ENCODE results near the gene STXBP6. TPM values are rescaled to one million over a fixed set of nuclear protein-coding genes. Genes with fewer than 3 reads are reported as not detected.

The STXBP6 gene
- total RNA-seq, 2 donors from 2014 or later: 11.0 to 23.9 TPM

- intact Hi-C loops (cut with DNase I): no loop called here
- no peak for DNase-seq
- ATAC-seq: no peak
Measured at GRCh38 chr14:24993631-24994030, 56.3 kb downstream of the STXBP6 start.

DNA sequence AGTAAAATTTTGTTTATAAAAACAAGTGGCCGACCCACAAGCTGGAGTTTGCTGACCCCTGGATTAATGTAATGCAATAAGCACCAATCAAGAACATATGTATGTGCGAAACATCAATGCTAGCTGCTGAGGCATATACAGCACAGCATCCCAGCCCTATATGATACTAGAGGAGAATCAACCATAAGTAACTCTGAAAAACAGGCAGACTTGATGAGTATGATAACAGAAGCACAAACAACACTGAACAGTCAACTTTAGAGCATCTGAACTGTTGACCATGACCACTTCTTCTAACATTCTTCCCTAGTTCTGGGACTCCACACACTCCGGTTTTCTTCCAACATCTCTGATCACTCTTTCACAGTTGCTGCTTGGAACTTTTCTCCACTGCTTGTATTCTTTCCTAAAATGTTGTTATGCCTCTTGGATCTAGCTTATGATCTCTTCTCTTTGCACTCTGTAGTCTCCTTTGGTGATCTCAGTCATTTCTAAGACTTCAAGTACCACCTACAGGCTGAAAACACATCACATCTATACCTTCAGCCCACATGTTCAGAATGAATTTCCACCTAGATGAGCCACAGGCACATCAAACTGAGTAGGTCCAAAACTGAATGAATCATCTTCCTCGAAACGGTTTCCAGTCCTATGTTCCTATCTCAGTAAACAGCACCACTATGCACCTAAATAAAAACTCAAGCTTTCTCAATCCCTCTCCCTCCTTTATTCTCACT lies 57.2 kb downstream of the STXBP6 start:
- DNase-seq: no peak
- intact Hi-C loops (cut with DNase I): no loop called here
- ATAC-seq: no peak

- intact Hi-C loops (cut with DNase I): no loop called here
- ATAC-seq (peak in 1 of 2 donors; percentile 53), DNase-seq (no peak)
Measured at GRCh38 chr14:24991821-24992220, 58.1 kb downstream of the STXBP6 start.

GRCh38 chr14:24991288-24991687 lies 58.7 kb downstream of the STXBP6 start:
- DNase-seq (no peak), ATAC-seq (no peak)
- intact Hi-C loops (cut with DNase I): no loop called here

DNA sequence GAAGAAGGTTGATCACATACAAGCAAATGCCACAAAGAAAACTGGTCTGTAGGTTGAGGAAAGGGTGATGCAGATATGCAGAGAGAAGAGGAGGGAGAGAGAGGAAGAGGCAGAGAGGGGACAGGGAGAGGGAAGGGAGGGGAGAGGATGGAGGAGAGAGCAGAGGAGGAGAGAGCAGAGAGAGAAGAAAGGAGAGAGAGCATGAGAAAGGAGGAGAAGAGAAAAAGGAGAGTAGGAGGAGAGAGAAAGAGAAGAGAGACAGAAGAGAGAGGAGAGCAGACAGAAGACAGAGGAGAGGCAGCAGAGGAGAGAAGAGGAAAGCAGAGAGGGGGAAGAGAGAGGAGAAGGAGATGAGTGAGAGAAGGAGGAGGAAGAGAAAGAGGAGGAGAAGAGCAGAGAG lies 59.2 kb downstream of the STXBP6 start:
- intact Hi-C loops (cut with DNase I): no loop called here
- no peak for ATAC-seq

GRCh38 chr14:24990050-24990449 lies 59.9 kb downstream of the STXBP6 start:
- DNase-seq: no peak
- no peak for ATAC-seq
- intact Hi-C loops (cut with DNase I): no loop called here

More for the DNA sequence above, 59.2 kb downstream of the STXBP6 start:
- no peak for DNase-seq

DNA sequence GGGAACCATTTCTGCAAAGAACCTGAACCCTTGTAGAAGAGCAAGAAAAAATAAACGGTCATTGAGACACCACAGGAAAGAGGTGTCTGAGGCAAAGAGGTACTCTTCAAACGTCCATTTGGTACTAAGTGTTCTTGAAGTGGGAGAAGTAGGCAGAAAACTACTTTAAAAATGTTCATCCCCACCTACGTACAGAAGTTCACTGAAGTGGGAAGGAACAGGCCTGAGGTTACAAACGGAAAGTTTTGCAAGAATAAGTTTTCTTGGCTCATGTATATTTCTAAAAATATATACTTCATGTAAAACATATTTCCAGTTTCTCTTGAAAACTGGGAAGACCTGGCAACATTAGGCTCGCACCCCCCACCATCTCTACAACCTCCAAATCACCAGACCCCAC lies 61.2 kb downstream of the STXBP6 start:
- intact Hi-C loops (cut with DNase I): no loop called here
- ATAC-seq: no peak
- DNase-seq: no peak

- no peak for DNase-seq
- peak; percentile 67 to 69 for ATAC-seq
- intact Hi-C loops (cut with DNase I): no loop called here
Measured at GRCh38 chr14:24986206-24986893, 63.6 kb downstream of the STXBP6 start.

DNA sequence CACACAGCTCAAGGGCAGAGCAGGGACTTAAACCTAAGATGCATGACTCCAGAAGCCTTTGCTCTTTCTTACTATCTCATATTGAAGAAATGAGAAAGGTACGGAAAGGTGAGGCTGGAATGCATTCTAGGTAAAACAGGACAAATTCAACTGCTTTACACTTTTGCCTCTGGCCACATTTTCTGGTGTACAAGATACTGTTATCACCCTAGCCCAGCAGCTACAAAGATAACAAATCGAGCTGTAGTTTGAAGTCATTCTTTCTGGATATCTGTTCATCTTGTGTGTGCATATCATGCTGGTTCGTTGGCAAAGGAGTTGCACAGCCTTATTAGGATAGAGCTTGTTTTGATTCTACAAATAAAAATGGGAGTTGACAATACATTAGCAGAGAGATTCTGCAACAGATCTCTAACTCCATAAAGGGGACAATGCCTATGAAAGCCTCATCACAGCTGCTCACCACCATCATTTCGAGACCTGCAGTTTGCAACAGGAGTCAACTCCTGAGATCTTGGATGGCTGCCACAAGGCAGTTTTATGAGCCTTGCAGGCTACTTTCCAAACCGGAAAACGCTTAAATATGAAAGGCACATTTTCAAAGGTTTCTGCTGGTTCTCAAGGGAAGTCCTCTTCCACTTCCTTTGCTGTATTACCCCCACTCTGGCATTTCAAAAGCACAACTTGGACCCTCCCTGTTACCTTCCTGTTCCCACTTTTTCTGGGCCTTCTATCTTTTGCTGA lies 64.9 kb downstream of the STXBP6 start:
- ATAC-seq: peak in 1 of 2 donors; percentile 21
- intact Hi-C loops (cut with DNase I): no loop called here
- DNase-seq: no peak

- ATAC-seq (peak in 1 of 2 donors; percentile 22), DNase-seq (no peak)
- intact Hi-C loops (cut with DNase I): no loop called here
Measured at GRCh38 chr14:24982472-24983155, 67.3 kb downstream of the STXBP6 start.

DNA sequence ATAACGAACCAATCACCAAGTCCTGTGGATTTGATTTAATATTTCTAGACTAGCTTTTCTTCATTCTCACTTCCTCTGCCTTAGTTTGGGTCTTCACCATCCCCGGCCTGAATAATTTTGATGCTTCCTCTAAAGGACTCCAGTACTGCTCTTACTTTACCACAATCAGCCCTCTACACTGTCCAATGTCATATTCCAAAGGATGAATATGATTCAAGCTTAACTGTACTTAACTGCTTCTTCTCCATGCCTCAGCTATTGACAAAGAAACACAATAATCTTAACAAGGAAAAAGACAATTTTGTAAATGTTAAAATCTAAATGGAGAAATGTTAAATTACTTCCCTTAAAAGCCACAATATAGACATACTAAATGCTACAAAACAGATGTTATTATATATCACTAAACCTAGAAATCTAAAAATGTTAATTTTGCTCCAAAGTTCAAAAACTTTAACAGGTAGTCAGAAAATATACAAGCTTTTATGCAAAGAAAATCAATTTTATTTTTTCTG lies 70.2 kb downstream of the STXBP6 start:
- DNase-seq (no peak), ATAC-seq (no peak)
- intact Hi-C loops (cut with DNase I): no loop called here

DNA sequence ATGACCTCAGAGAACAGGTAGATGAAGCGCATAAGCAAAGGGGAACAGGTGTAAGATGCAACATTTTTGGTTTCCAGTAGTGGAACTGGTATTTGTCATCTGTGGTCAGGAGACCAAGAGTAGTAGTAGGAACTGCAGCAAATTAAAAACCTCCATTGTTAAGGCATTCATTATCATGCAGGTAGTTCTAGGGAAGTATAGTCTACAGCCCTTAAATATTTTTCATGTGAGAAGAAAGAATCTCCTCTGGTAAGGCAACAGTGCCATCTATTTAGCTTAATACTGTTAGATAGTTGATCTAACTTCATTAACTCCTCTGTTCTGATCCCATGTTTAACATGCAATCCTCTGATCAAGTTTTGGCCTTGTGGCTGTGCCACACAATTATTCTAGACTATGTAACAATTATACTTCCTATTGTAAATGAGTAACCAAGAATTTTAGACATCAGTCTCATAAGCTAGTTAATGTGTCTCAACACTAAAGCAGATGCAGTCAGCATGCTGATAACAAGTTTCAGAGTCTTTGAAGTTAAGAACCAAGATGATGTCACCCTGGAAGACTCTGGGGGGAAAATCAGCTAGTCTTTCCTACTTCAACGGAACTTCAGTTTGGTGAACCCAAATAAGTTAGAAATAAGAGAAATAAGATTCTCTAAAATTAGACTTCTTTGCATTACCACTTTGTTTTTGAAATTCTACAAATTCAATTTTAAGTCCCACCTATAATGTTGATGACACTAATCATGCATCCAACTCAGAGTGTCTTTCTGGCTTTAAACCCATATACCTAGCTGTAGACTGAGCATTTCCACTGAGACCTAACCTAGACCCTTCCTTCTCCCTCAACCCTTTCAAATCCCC lies 70.9 kb downstream of the STXBP6 start:
- ATAC-seq (peak in 1 of 2 donors; percentile 43), DNase-seq (no peak)
- intact Hi-C loops (cut with DNase I): no loop called here

GRCh38 chr14:24976602-24977001 lies 73.3 kb downstream of the STXBP6 start:
- intact Hi-C loops (cut with DNase I): no loop called here

GRCh38 chr14:24975393-24975792 lies 74.6 kb downstream of the STXBP6 start:
- ATAC-seq (peak in 1 of 2 donors; percentile 59), DNase-seq (no peak)
- intact Hi-C loops (cut with DNase I): no loop called here

More at GRCh38 chr14:24976602-24977001, 73.3 kb downstream of the STXBP6 start:
- ATAC-seq (no peak), DNase-seq (no peak)

- ATAC-seq (peak in 1 of 2 donors; percentile 67), DNase-seq (no peak)
- intact Hi-C loops (cut with DNase I): no loop called here
Measured at GRCh38 chr14:24974591-24975374, 75.2 kb downstream of the STXBP6 start.

DNA sequence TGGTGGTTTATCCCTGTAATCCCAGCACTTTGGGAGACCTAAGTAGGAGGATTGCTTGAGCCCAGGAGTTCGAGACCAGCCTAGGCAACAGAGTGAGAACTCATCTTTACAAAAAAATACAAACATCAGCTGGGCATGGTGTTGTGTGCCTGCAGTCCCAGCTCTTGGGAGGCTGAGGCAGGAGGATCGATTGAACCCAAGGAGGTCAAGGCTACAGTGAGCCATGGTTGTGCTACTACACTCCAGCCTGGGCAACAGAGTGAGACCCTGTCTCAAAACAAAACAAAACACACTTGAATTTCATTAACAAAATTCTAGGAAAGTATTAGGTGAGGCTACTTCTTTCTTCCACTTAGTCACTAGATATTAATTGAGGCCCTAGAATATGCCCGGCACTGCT lies 77.1 kb downstream of the STXBP6 start:
- intact Hi-C loops (cut with DNase I): no loop called here

GRCh38 chr14:24971255-24971654 lies 78.7 kb downstream of the STXBP6 start:
- no peak for DNase-seq
- ATAC-seq: no peak

More for the DNA sequence above, 77.1 kb downstream of the STXBP6 start:
- DNase-seq (no peak), ATAC-seq (no peak)

GRCh38 chr14:24966579-24966964 lies 83.4 kb downstream of the STXBP6 start:
- intact Hi-C loops (cut with DNase I): no loop called here
- DNase-seq (no peak), ATAC-seq (peak in 1 of 2 donors; percentile 5)

More at GRCh38 chr14:24971255-24971654, 78.7 kb downstream of the STXBP6 start:
- intact Hi-C loops (cut with DNase I): no loop called here
